Activated naive CD4-positive, alpha-beta T cell treated with anti-CD3 and anti-CD28 coated beads, Interleukin-2, amount 50 U/mL, for 24 hours (primary cell): ENCODE results near the gene KLHL11.
"Not testable (repeated sequence)": the region's sequence is repeated elsewhere in the genome, so short reads cannot be mapped to it uniquely, and the experiment has no call there.

ENCODE experiments used
- H3K27ac Mint-ChIP-seq: one replicate; pipeline ENCODE4 v1.8.0; 2021; ENCODE audit warnings: mild to moderate bottlenecking, mixed read lengths
- H3K27me3 Mint-ChIP-seq: one replicate; pipeline ENCODE4 v1.8.0; 2021; ENCODE audit warnings: mixed read lengths
- H3K36me3 Mint-ChIP-seq: one replicate; pipeline ENCODE4 v1.8.0; 2021; ENCODE audit warnings: mixed read lengths
- H3K4me1 Mint-ChIP-seq: one replicate; pipeline ENCODE4 v1.8.0; 2021; ENCODE audit warnings: mixed read lengths
- H3K4me3 Mint-ChIP-seq: one replicate; pipeline ENCODE4 v1.8.0; 2021; ENCODE audit warnings: mild to moderate bottlenecking, mixed read lengths
- H3K9me3 Mint-ChIP-seq: one replicate; pipeline ENCODE4 v1.8.0; 2021; ENCODE audit warnings: mixed read lengths

The KLHL11 gene

DNA sequence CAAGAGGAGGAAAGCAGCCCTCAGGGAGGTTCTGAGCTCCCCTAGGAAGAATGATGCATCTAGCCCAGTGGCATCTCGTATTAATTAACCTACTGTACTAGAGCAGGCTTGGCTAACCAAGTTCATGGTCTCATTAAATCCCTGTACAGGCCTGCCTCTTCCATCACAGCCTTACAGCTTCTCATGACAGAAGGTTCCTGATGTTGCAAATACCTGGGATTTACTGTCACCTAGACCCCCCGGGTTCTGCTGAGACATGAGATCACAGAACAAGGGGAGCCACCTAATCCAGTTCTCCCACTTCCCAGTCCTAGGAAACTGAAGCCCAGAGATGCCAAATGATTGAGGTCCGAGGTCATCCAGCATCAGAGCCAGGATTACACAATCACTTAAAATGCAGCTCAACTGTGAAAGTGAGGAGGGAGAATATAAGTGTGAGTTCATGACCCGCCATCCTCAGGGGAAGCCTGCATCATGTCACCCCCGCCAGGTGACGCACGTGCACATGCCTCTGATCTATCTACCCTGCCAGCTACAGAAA is 29.6 kb upstream of the KLHL11 start:
- Mint-ChIP-seq H3K36me3 (peaks cover 12% of the 10 kb centered on the region), H3K27me3 (no peaks in the 10 kb centered on the region), H3K9me3 (no peaks in the 10 kb centered on the region), H3K27ac (no peak overlapping the region), H3K4me1 (no peaks in the 10 kb centered on the region), H3K4me3 (no peak overlapping the region)

DNA sequence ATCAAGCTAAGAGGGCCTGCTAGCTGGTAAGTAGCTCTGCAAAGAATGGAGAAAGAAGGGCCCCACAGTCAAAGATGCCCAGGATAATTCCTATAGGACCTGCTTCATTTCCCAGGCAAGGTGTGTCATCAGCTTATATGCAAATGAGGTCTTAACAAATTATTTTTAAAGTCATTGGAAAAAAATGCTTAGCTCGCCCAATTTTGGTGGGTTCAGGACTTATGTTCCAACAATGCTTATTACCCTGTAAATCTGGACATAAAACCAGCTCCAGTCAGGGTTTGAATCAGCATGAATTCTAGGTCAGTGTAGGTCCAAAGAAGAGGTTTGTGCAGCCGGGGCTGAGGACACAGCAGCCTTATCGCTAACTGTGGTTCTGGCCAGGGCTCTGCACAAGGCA is 28.2 kb upstream of the KLHL11 start:
- Mint-ChIP-seq H3K9me3 (no peaks in the 10 kb centered on the region), H3K4me3 (no peak overlapping the region), H3K27ac (no peak overlapping the region), H3K27me3 (no peaks in the 10 kb centered on the region), H3K4me1 (no peaks in the 10 kb centered on the region), H3K36me3 (peaks cover 8% of the 10 kb centered on the region)

DNA sequence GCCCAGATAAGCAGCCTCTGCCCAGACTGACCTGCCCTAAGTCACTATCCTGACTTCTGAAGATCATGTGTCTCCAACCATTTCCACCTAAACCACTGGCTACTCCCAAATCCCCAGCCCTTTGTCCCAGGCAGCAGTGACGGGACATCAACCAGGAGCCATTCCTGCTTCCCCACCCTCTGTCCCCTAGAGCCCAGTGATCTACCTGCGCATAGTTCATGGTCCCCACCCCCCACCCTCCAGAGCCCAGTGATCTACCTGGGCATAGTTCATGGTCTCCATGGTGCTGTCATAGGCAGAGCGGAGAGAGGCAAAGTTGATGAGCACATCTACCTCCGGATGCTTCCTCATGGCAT is 26.8 kb upstream of the KLHL11 start:
- H3K4me1 Mint-ChIP-seq = no peaks in the 10 kb centered on the region
- H3K27ac Mint-ChIP-seq = no peak overlapping the region
- H3K27me3 Mint-ChIP-seq = no peaks in the 10 kb centered on the region
- H3K36me3 Mint-ChIP-seq = peaks cover 8% of the 10 kb centered on the region
- H3K9me3 Mint-ChIP-seq = no peaks in the 10 kb centered on the region
- H3K4me3 Mint-ChIP-seq = no peak overlapping the region

DNA sequence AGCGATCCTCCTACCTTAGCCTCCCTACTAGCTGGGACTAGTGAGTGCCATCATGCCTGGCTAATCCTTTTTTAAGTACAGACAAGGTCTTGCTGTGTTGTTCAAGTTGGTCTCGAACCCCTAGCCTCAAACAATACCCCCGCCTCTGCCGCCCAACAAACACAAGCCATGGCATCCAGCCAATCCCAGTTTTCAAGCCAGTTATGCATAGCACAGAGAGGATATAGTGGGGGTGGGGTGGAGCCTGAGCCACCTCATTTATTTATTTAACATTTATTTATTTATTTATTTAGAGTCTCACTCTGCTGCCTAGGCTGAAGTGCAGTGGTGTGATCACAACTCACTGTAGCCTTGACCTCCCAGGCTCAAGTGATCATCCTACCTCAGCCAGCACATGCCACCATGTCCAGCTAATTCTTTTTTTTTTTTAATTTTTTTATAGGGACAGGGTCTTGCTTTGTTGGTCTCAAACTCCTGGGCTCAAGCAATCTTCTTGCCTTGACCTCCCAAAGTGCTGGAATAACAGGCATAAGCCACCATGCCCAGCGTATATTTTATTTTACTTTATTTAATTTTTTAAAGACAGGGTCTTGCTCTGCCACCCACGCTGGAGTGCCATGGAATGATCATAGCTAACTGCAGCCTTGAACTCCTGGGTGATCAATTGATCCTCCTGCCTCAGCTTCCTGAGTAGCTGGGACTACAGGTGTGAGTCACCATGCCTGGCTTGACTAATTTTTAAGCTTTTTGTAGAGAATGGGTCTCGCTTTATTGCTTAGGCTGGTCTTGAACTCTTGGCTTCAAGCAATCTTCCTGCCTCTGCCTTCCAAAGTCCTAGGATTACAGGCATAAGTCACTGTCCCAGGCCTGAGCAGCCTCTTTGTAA is 26.2 kb upstream of the KLHL11 start:
- Mint-ChIP-seq H3K36me3 (peaks cover 6% of the 10 kb centered on the region), H3K4me3 (no peak overlapping the region), H3K4me1 (no peaks in the 10 kb centered on the region), H3K27me3 (no peaks in the 10 kb centered on the region), H3K27ac (no peak overlapping the region), H3K9me3 (no peaks in the 10 kb centered on the region)

DNA sequence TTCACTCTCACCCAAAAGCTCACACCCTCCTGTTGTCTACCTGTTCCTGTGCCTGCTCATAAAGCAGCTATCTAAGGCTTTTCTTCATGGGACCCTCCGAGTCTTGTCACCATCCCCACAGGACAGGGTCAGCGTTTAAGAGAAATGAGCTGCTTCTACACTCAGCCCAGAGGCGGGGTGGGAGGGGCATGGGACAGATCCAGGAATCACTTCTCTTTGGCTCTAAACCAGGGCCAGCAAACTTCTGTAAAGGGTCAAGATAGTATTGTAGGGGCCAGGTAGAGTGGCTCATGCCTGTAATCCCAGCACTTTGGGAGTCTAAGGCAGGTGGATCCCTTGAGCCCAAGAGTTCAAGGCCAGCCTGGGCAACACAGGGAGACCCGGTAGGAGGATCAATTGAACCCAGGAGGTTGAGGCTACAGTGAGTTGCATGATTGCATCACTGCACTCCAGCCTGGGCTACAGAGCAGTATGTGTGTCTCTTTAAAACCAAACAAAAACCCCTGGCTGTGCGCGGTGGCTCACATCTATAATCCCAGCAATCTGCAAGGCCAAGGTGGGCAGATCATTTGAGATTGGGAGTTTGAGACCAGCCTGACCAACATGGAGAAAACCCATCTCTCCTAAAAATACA is 23.2 kb upstream of the KLHL11 start:
- Mint-ChIP-seq H3K36me3 (peaks cover 5% of the 10 kb centered on the region), H3K9me3 (no peaks in the 10 kb centered on the region), H3K27me3 (no peaks in the 10 kb centered on the region), H3K4me3 (no peak overlapping the region), H3K27ac (no peak overlapping the region), H3K4me1 (no peaks in the 10 kb centered on the region)

DNA sequence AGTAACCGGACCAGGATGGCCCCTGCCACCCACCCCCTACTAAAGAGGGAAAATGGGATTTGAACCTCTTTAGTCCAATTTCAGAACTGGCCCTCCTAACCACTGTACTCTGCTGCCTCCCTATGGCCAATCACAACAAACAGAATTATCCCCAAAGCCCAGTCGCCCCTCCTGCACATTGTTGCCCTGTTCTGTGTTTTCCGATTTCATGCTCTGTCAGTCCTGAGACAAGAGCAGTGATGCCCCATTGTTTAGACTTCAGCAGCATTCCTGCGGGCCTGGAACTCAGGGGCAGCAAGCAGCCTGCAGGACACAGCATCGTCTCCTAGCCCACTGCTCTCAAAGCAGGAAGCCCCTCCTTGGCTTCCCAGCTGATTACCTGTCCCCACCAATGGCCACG is 20.5 kb upstream of the KLHL11 start:
- no peaks in the 10 kb centered on the region for H3K4me1 Mint-ChIP-seq
- H3K27ac Mint-ChIP-seq = no peak overlapping the region
- no peaks in the 10 kb centered on the region for H3K27me3 Mint-ChIP-seq
- H3K4me3 Mint-ChIP-seq = no peak overlapping the region
- no peaks in the 10 kb centered on the region for H3K9me3 Mint-ChIP-seq
- peaks cover 7% of the 10 kb centered on the region for H3K36me3 Mint-ChIP-seq

DNA sequence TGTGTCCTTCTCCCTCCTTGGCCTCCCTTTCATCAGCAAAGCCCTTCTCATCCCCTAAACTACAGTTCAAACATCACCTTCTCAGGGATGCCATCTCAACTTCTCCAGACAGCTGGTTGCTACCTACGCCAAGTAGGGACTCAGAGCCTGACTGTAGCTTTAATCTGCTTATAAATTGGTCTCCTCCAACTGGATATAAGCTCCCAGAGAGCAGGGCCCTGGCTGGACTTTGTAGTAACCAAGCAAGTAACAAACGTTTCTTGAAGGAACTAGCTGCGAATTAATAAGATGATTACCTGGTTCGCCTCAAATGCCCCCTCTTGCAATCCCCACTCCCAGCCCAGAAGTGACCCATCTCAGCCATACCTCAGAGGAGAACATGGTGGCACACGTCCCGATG is 17.5 kb upstream of the KLHL11 start:
- Mint-ChIP-seq H3K27me3 (no peaks in the 10 kb centered on the region), H3K27ac (no peak overlapping the region), H3K9me3 (no peaks in the 10 kb centered on the region), H3K4me1 (no peaks in the 10 kb centered on the region), H3K4me3 (no peak overlapping the region), H3K36me3 (peaks cover 11% of the 10 kb centered on the region)

DNA sequence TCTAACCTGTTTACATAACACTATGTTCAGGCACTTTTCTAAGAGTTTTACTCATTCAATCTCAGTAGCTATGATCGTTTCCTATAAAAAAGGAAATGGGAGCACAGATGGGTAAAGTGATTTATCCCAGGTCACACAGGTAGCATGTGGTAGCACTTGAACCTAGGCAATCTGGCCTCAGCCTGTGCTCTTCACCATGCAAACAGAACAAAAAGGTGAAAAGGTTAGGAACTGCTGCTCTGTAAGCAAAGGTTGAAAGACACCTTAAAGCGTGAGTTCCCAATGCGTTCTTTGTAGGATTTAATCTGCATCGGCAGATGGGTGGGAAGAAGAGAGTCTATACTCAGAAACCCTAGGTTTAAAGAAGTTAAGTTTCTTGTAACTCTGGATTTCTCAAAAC is 14.9 kb upstream of the KLHL11 start:
- Mint-ChIP-seq H3K36me3 (peaks cover 11% of the 10 kb centered on the region), H3K4me3 (no peak overlapping the region), H3K27me3 (no peaks in the 10 kb centered on the region), H3K9me3 (no peaks in the 10 kb centered on the region), H3K27ac (no peak overlapping the region), H3K4me1 (no peaks in the 10 kb centered on the region)

DNA sequence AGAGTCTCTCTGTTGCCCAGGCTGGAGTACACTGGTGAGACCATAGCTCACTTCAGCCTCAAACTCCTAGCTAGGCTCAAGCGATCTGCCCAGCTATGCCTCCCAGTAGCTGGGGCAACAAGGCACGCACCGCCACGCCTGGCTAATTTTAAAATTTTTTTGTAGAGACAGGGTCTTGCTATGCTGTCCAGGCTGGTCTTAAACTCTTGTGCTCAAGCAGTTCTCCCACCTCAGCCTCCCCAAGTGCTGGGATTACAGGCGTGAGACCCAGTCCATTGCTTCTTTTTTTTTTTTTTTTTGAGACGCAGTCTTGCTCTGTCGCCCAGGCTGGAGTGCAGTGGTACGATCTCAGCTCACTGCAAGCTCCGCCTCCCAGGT is 9.1 kb upstream of the KLHL11 start:
- H3K4me1 Mint-ChIP-seq, H3K27me3 Mint-ChIP-seq, H3K36me3 Mint-ChIP-seq, H3K9me3 Mint-ChIP-seq, H3K4me3 Mint-ChIP-seq, H3K27ac Mint-ChIP-seq: not testable (repeated sequence)

DNA sequence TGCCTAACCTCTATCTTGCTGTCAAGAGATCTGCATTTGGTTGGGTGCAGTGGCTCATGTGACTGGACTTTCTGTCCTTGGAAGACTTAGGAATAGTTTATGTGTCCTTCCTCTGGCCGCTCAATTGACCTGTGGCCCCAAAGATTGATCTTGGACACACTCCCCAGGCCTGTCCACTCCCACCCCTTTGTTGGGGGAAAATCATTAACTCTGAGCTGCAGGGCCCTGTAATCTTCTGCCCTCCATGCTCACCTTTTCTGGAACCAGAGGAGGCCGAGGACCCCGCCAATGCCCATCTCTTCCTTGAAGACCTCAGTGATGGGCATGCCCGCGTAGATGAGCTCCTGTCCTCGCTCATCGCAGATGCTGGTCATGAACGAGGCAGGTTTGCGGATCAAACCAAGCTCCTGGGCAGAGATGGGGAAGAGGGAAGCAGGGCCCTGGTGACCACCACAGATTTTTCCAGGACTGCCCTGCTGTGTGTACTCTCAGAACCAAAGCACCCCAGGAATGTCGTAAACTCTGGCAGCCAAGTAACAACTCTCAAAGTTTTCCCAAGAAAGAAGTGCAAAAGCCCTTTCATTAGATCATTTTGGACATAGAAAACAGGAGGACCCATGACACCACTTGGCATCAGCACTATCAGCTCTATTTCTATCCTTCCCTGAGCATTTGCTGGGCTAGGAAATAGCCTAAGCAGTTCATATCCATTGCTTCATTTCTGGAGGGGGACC is 8.5 kb upstream of the KLHL11 start:
- H3K27ac Mint-ChIP-seq = no peak overlapping the region
- peaks cover 9% of the 10 kb centered on the region for H3K4me1 Mint-ChIP-seq
- H3K27me3 Mint-ChIP-seq = no peaks in the 10 kb centered on the region
- H3K36me3 Mint-ChIP-seq = peaks cover 8% of the 10 kb centered on the region
- H3K9me3 Mint-ChIP-seq = no peaks in the 10 kb centered on the region
- no peak overlapping the region for H3K4me3 Mint-ChIP-seq

DNA sequence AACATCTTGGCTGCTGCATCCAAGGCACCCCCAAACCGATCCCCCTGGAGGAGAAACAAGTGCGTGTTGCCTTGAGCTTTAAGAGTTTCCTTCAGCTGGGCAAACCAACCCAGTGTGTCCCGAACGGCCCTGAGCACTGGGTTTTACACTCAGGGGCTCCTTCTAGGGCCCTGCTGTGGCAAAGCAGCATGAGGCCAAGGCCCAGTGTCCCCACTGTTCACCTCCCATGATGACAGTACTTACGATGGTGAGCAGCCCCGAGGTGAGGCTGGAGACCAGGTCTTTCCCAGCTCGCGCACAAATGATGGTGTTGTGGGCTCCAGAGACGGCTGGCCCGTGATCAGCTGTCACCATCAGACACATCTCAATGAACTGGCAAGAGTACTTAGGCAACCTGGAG is 6.6 kb upstream of the KLHL11 start:
- no peaks in the 10 kb centered on the region for H3K9me3 Mint-ChIP-seq
- H3K4me3 Mint-ChIP-seq = no peak overlapping the region
- H3K4me1 Mint-ChIP-seq = peaks cover 22% of the 10 kb centered on the region
- no peak overlapping the region for H3K27ac Mint-ChIP-seq
- peaks cover 7% of the 10 kb centered on the region for H3K36me3 Mint-ChIP-seq
- no peaks in the 10 kb centered on the region for H3K27me3 Mint-ChIP-seq

DNA sequence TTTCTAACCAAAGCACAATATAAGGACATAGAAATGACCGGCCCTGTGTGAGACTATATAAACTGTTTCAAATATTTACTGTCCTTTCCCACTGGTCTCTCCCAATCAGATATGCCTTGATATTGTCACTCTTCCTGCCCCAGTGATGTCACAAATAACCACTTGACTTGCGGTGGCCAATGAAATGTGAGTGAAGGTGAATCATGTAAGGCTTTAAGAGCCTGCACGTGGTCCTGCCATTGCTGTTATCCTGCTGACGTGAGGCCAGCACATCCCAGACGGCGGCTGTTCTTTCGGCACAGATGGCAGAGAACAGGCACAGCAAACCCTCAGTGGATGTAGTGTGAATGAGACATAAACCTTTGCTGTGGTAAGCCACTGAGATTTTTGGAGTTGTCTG is 5.4 kb upstream of the KLHL11 start:
- peaks cover 26% of the 10 kb centered on the region for H3K4me1 Mint-ChIP-seq
- no peaks in the 10 kb centered on the region for H3K9me3 Mint-ChIP-seq
- H3K27me3 Mint-ChIP-seq = no peaks in the 10 kb centered on the region
- no peak overlapping the region for H3K4me3 Mint-ChIP-seq
- no peak overlapping the region for H3K27ac Mint-ChIP-seq
- peaks cover 4% of the 10 kb centered on the region for H3K36me3 Mint-ChIP-seq

DNA sequence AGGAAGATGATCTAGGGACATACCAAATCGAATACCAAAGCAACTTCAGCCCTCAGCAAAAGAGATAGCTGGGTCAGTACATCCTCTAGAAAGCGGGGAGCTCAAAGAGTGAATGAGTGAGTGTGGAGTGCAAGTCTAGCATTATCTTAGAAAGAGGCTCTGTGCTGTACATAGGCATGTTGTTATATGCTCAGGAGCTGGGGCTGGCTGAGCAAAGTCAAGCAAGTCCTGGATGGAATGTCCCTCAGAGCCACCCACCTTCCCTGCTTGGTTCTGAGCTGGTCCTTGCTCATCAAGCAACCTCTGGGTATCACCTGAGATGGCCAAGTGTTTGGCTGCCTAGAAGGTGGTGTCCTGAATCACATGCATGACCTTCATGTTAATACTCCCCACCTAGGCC is 4.9 kb upstream of the KLHL11 start:
- Mint-ChIP-seq H3K36me3 (peaks cover 4% of the 10 kb centered on the region), H3K4me3 (no peak overlapping the region), H3K9me3 (no peaks in the 10 kb centered on the region), H3K27ac (no peak overlapping the region), H3K4me1 (peaks cover 29% of the 10 kb centered on the region), H3K27me3 (no peaks in the 10 kb centered on the region)

DNA sequence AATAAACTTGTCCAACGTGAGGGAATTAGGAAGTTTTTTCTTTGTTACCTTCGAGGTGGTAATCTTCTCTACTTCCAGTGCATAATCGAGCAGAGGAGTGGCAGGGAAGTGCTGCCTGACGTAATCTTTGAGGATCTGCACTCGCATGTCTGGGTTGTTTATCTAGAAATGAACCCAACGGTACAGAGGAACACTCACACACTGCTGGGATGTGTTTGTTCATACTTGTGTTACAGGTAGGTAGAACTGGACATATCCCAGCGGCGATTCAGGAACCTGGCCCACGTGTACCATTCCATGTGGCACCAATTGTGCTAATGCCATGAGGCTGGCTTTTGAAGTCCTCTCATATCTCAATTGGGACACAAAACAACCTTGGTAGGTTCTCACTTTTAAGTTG is 4.2 kb upstream of the KLHL11 start:
- Mint-ChIP-seq H3K27ac (no peak overlapping the region), H3K27me3 (no peaks in the 10 kb centered on the region)

DNA sequence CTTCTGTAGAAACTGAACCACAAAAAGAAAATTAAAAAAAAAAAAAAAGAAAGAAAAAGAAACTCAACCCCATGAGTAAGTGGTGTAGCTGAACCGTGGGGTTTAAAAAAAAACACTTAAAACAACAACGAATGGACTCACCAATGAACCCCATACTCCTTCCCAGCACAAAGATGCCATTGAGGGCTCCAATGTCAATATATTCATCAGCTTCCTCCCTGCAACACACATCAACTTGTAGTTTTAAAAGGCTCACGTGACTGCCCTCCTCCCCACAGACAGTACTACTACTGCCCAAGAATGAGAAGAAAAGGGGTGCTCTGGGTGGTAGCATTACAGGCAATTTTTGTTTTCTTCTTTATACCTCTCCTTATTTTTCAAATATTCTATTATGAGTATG is 3.3 kb upstream of the KLHL11 start:
- Mint-ChIP-seq H3K4me1 (peaks cover 29% of the 10 kb centered on the region), H3K4me3 (no peak overlapping the region), H3K27ac (peak overlapping the region; percentile 82), H3K9me3 (no peaks in the 10 kb centered on the region), H3K36me3 (peaks cover 4% of the 10 kb centered on the region), H3K27me3 (no peaks in the 10 kb centered on the region)

More for the DNA sequence above, 4.2 kb upstream of the KLHL11 start:
- peaks cover 4% of the 10 kb centered on the region for H3K36me3 Mint-ChIP-seq
- no peak overlapping the region for H3K4me3 Mint-ChIP-seq
- H3K9me3 Mint-ChIP-seq = no peaks in the 10 kb centered on the region
- peaks cover 29% of the 10 kb centered on the region for H3K4me1 Mint-ChIP-seq

DNA sequence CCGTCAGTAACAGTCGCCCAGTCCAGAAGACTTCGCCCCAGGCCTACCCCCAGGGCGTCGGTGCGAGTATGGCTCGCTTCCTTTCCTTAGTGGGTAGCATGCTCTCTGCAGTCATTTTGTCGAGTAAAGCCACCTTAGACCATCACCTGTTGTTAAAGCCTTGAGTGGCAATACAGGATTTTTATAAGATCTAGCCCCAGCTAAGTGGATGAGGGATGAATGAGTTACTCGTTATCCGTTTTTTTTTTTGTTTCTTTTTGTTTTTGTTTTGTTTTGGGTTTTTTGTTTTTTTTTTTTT is 322 bp upstream of the KLHL11 start:
- no peaks in the 10 kb centered on the region for H3K9me3 Mint-ChIP-seq
- no peaks in the 10 kb centered on the region for H3K27me3 Mint-ChIP-seq
- H3K27ac Mint-ChIP-seq = no peak overlapping the region
- no peak overlapping the region for H3K4me3 Mint-ChIP-seq
- H3K36me3 Mint-ChIP-seq = peaks cover 3% of the 10 kb centered on the region
- peaks cover 44% of the 10 kb centered on the region for H3K4me1 Mint-ChIP-seq
